MCF 10A (cell line): ENCODE measurements around the gene RAD51B. TPM values are rescaled to one million over a fixed set of nuclear protein-coding genes. Genes with fewer than 3 reads are reported as not detected.

ENCODE experiments used
- BruUV-seq: library from RNA; stranded (reverse); fragments of 400-500 nt; replicated peaks from 2 replicates; lab custom pipeline; 2021; lab: Mats Ljungman, UMichigan
- CTCF ChIA-PET: fragments of 300-600 bp; sonication (Branson Sonifier 250); formaldehyde crosslinking; extraction: SDS; loops from one replicate; lab custom pipeline; 2021; ENCODE audit warnings: antibody characterized with exemption, inconsistent platforms; lab: Yijun Ruan, JAX
- POLR2A ChIA-PET: fragments of 300-600, 350-650 bp; sonication (Branson Sonifier 250); formaldehyde crosslinking; extraction: SDS; loops from one replicate; lab custom pipeline; 2020; ENCODE audit warnings: antibody characterized with exemption, inconsistent platforms; lab: Yijun Ruan, JAX
- DNase-seq: peaks from one replicate; pipeline ENCODE4 v3.0.0-alpha.2; 2018; ENCODE audit not compliant: unreplicated experiment
- H3K27ac Mint-ChIP-seq: one replicate; pipeline ENCODE4 v1.8.0; 2022; ENCODE audit warnings: mild to moderate bottlenecking, low read depth, mixed read lengths; ENCODE audit not compliant: unreplicated experiment
- H3K27me3 Mint-ChIP-seq: one replicate; pipeline ENCODE4 v1.8.0; 2022; ENCODE audit warnings: mixed read lengths; ENCODE audit not compliant: insufficient read depth, unreplicated experiment
- H3K36me3 Mint-ChIP-seq: one replicate; pipeline ENCODE4 v1.8.0; 2022; ENCODE audit warnings: mild to moderate bottlenecking, moderate library complexity, mixed read lengths; ENCODE audit not compliant: insufficient read depth, unreplicated experiment
- H3K4me1 Mint-ChIP-seq: one replicate; pipeline ENCODE4 v1.8.0; 2022; ENCODE audit warnings: mixed read lengths; ENCODE audit not compliant: insufficient read depth, unreplicated experiment
- H3K4me3 Mint-ChIP-seq: one replicate; pipeline ENCODE4 v1.8.0; 2022; ENCODE audit warnings: mild to moderate bottlenecking, moderate library complexity, mixed read lengths; ENCODE audit not compliant: unreplicated experiment
- H3K9me3 Mint-ChIP-seq: one replicate; pipeline ENCODE4 v1.8.0; 2022; ENCODE audit warnings: mixed read lengths; ENCODE audit not compliant: unreplicated experiment
- CTCF ChIP-seq: fragments of 200-600 bp; IDR thresholded peaks from one replicate; pipeline ENCODE4 v1.8.0; 2022; ENCODE audit warnings: antibody characterized with exemption, mild to moderate bottlenecking; ENCODE audit not compliant: unreplicated experiment
- intact Hi-C: fragments of 100-400 bp; cut with micrococcal nuclease; formaldehyde crosslinking; loops from 2 replicates; pipeline ENCODE4 v1.14.1; 2022
- total RNA-seq: library from RNA; stranded (reverse); gene quantifications from 2 replicates; pipeline ENCODE4 v1.2.3, GENCODE V29; 2022

Gene RAD51B
- total RNA-seq, 1 experiment from 2014 or later: 14.6 TPM

GRCh38 chr14:67970923-67971322, 151.3 kb downstream of the RAD51B start:
- H3K27me3 Mint-ChIP-seq: no peaks in the 10 kb centered on the region
- DNase-seq: no peak
- ChIA-PET CTCF (interaction anchor here (0.7 kb wide), 2 partner anchors 27 to 156 kb away, joined by 4 read pairs; no protein-coding TSS in a partner anchor), POLR2A (interaction anchor here (0.6 to 0.7 kb wide), 2 partner anchors 150 to 754 kb away, joined by 3 to 4 read pairs; no protein-coding TSS in a partner anchor)
- no peak overlapping the region for H3K27ac Mint-ChIP-seq
- H3K36me3 Mint-ChIP-seq: peaks cover 6% of the 10 kb centered on the region
- intact Hi-C loops: no loop called here
- peaks cover 7% of the 10 kb centered on the region for H3K9me3 Mint-ChIP-seq
- no peak for TF ChIP-seq CTCF
- no peaks in the 10 kb centered on the region for H3K4me1 Mint-ChIP-seq
- no peak overlapping the region for H3K4me3 Mint-ChIP-seq
- BruUV-seq: no TSS peak

- intact Hi-C loops: no loop called here
- ChIA-PET CTCF (interaction anchor here (0.6 kb wide), 1 partner anchor 51 kb away, joined by 3 read pairs; no protein-coding TSS in a partner anchor), POLR2A (interaction anchor here (0.6 to 2.2 kb wide), 7 partner anchors 8 to 548 kb away, joined by 3 to 6 read pairs (median 4); no protein-coding TSS in a partner anchor)
- Mint-ChIP-seq H3K4me1 (no peaks in the 10 kb centered on the region), H3K4me3 (no peak overlapping the region), H3K27ac (no peak overlapping the region), H3K36me3 (peaks cover 10% of the 10 kb centered on the region), H3K9me3 (peaks cover 7% of the 10 kb centered on the region), H3K27me3 (no peaks in the 10 kb centered on the region)
- no TSS peak for BruUV-seq
- no peak for TF ChIP-seq CTCF
- DNase-seq: peak; percentile 15
Observed at GRCh38 chr14:67971627-67972625, 152.3 kb downstream of the RAD51B start.

GRCh38 chr14:67973436-67973835, 153.9 kb downstream of the RAD51B start:
- Mint-ChIP-seq H3K36me3 (peaks cover 9% of the 10 kb centered on the region), H3K4me3 (no peak overlapping the region)
- BruUV-seq: no TSS peak

More at GRCh38 chr14:67973436-67973835, 153.9 kb downstream of the RAD51B start:
- H3K9me3 Mint-ChIP-seq: peaks cover 5% of the 10 kb centered on the region
- POLR2A ChIA-PET: interaction anchor here (1.6 to 2.2 kb wide), 2 partner anchors 9 to 11 kb away, joined by 6 read pairs; no protein-coding TSS in a partner anchor
- no peak for DNase-seq
- no peak overlapping the region for H3K27ac Mint-ChIP-seq
- TF ChIP-seq CTCF: no peak
- no peaks in the 10 kb centered on the region for H3K4me1 Mint-ChIP-seq
- H3K27me3 Mint-ChIP-seq: no peaks in the 10 kb centered on the region
- intact Hi-C loops: no loop called here
- CTCF ChIA-PET: no interaction called here
